DND-41 (cell line): Measurements from ENCODE around the gene FHOD1.

Source experiments
- ATAC-seq: fragments of 200-7000 bp; cut with Tn5 transposase; 3 replicates; pipeline ENCODE4 v1.9.1; 2021; ENCODE audit warnings: low read depth; ENCODE audit not compliant: insufficient read depth
- DNase-seq: peaks from one replicate; pipeline ENCODE4 v3.0.0-alpha.2; 2020
- H2AFZ ChIP-seq: 2 replicates; pipeline ENCODE4 v1.6.0; 2012; ENCODE audit warnings: low read depth, low read length
- H3K27ac ChIP-seq: 2 replicates; pipeline ENCODE4 v1.5.1; 2012; ENCODE audit warnings: low read length, inconsistent platforms
- H3K27me3 ChIP-seq: fragments of 200-600 bp; sonication (generic); 2 replicates; pipeline ENCODE4 v1.6.0; 2012; ENCODE audit warnings: low read length, mild to moderate bottlenecking, inconsistent platforms; ENCODE audit not compliant: insufficient read depth, poor library complexity
- H3K36me3 ChIP-seq: 2 replicates; pipeline ENCODE4 v1.5.1; 2012; ENCODE audit warnings: low read length, inconsistent platforms; ENCODE audit not compliant: insufficient read depth
- H3K4me1 ChIP-seq: 2 replicates; pipeline ENCODE4 v1.5.1; 2012; ENCODE audit warnings: mild to moderate bottlenecking, low read length; ENCODE audit not compliant: insufficient read depth
- H3K4me2 ChIP-seq: 2 replicates; pipeline ENCODE4 v1.6.0; 2012; ENCODE audit warnings: mild to moderate bottlenecking, moderate library complexity, low read length, inconsistent platforms; ENCODE audit not compliant: insufficient read depth
- H3K4me3 ChIP-seq, 2 experiments: fragments of 200-600 bp in 1 of 2; shearing (Covaris generic) in 1 of 2; 2 replicates each; pipeline ENCODE4 v1.5.1; 2012 to 2016; ENCODE audit warnings: inconsistent platforms in 2 of 2, low read length in 2 of 2, mild to moderate bottlenecking in 2 of 2, low read depth in 1 of 2, moderate library complexity in 1 of 2
- H3K79me2 ChIP-seq: 2 replicates; pipeline ENCODE4 v1.6.0; 2012; ENCODE audit warnings: low read length, inconsistent platforms; ENCODE audit not compliant: insufficient read depth
- H3K9ac ChIP-seq: 2 replicates; pipeline ENCODE4 v1.6.0; 2012; ENCODE audit warnings: low read depth, mild to moderate bottlenecking, inconsistent platforms, low read length, moderate library complexity
- H3K9me3 ChIP-seq: 2 replicates; pipeline ENCODE4 v1.5.1; 2012; ENCODE audit warnings: low read length, moderate library complexity, mild to moderate bottlenecking, inconsistent platforms; ENCODE audit not compliant: insufficient read depth, severe bottlenecking
- H4K20me1 ChIP-seq: 2 replicates; pipeline ENCODE4 v1.6.0; 2012; ENCODE audit warnings: low read length; ENCODE audit not compliant: insufficient read depth
- CTCF ChIP-seq: IDR thresholded peaks from 2 replicates; pipeline ENCODE4 v1.5.1; 2012; ENCODE audit warnings: borderline replicate concordance, low read length, moderate library complexity, mild to moderate bottlenecking; ENCODE audit not compliant: poor library complexity, severe bottlenecking; ENCODE audit errors: extremely low read depth
- EZH2 ChIP-seq: IDR thresholded peaks from 3 replicates; pipeline ENCODE4 v1.6.1; 2012; ENCODE audit warnings: borderline replicate concordance, low read depth, mild to moderate bottlenecking, moderate library complexity, low read length, inconsistent platforms; ENCODE audit not compliant: severe bottlenecking

Gene FHOD1

GRCh38 chr16:67207249-67208091 is 39.8 kb downstream of the FHOD1 start:
- H2AFZ ChIP-seq: no peak overlapping the region

DNA sequence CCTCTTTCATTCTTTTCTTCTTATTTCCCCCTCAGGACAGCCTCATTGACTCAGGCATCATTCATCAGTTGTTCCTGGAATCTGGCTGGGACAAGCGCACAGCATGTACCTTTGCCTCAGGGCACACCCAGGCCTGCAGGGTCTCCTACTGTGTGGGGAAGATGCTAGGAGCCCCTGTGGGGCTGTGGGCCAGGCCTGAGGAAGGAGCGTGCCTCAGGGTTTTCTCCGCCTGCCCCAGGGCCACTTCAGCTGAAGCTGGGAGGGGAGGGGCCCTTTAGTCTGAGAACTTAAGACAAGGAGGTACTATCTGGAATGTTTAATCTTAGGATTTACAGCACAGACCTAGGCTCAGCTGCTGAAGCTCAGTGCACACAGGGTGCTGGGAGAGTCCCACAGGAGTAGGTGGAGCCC is 40.4 kb downstream of the FHOD1 start:
- Histone ChIP-seq H3K9ac (no peak overlapping the region), H3K27me3 (no peaks in the 10 kb centered on the region), H3K4me3 (no peak overlapping the region), H4K20me1 (peaks cover 13% of the 10 kb centered on the region), H3K4me1 (no peaks in the 10 kb centered on the region), H2AFZ (no peak overlapping the region), H3K4me2 (no peak overlapping the region), H3K36me3 (peaks cover 31% of the 10 kb centered on the region), H3K79me2 (no peaks in the 10 kb centered on the region), H3K9me3 (no peaks in the 10 kb centered on the region), H3K27ac (no peak overlapping the region)
- ATAC-seq (0 out of 3 replicates have a peak, but pooled peaks have one; percentile 6), DNase-seq (no peak)
- TF ChIP-seq CTCF: no peak
- no peak for TF ChIP-seq EZH2

More at GRCh38 chr16:67207249-67208091, 39.8 kb downstream of the FHOD1 start:
- no peaks in the 10 kb centered on the region for H3K27me3 ChIP-seq
- no peaks in the 10 kb centered on the region for H3K4me1 ChIP-seq
- peaks cover 25% of the 10 kb centered on the region for H3K36me3 ChIP-seq
- no peak overlapping the region for H3K9ac ChIP-seq
- no peak overlapping the region for H3K4me3 ChIP-seq
- TF ChIP-seq EZH2 (no peak), CTCF (no peak)
- H4K20me1 ChIP-seq: peaks cover 8% of the 10 kb centered on the region
- DNase-seq: no peak
- no peaks in the 10 kb centered on the region for H3K9me3 ChIP-seq
- no peaks in the 10 kb centered on the region for H3K79me2 ChIP-seq
- ATAC-seq: peak; percentile 8; the same call in 1 of the 3 replicates
- no peak overlapping the region for H3K27ac ChIP-seq
- H3K4me2 ChIP-seq: no peak overlapping the region

GRCh38 chr16:67206129-67206837 is 41.0 kb downstream of the FHOD1 start:
- Histone ChIP-seq H3K9ac (no peak overlapping the region), H3K27ac (no peak overlapping the region), H3K4me1 (no peaks in the 10 kb centered on the region)

More at GRCh38 chr16:67206129-67206837, 41.0 kb downstream of the FHOD1 start:
- peaks cover 13% of the 10 kb centered on the region for H4K20me1 ChIP-seq
- H3K9me3 ChIP-seq: no peaks in the 10 kb centered on the region
- no peaks in the 10 kb centered on the region for H3K79me2 ChIP-seq
- no peak for DNase-seq
- no peak overlapping the region for H3K4me3 ChIP-seq
- no peak for ATAC-seq
- H3K4me2 ChIP-seq: no peak overlapping the region
- H3K36me3 ChIP-seq: peaks cover 37% of the 10 kb centered on the region
- H2AFZ ChIP-seq: no peak overlapping the region
- H3K27me3 ChIP-seq: no peaks in the 10 kb centered on the region
- TF ChIP-seq EZH2 (no peak), CTCF (no peak)
